Esophagus muscularis mucosa (tissue), 4 donors: ENCODE measurements around the gene EPHB1.

Source experiments
- EP300 ChIP-seq: sonication (generic); formaldehyde crosslinking; IDR thresholded peaks from one replicate; pipeline ENCODE4 v1.6.1; 2017; ENCODE audit warnings: antibody characterized with exemption
- POLR2A ChIP-seq: fragments of 450-650 bp; IDR thresholded peaks from one replicate; pipeline ENCODE4 v1.6.1; 2017; ENCODE audit warnings: antibody characterized with exemption, moderate library complexity, mild to moderate bottlenecking, low read depth
- POLR2AphosphoS5 ChIP-seq, 2 donors: sonication (generic); formaldehyde crosslinking; IDR thresholded peaks; one replicate each; pipeline ENCODE4 v1.6.1; 2017; ENCODE audit warnings: antibody characterized with exemption in 2 of 2
- TF ChIP-seq, protein P1 (sequence below), 3 experiments: fragments of 200-600 bp in 2 of 3; fragments of 450-650 bp in 1 of 3; sonication (generic) in 2 of 3; IDR thresholded peaks; one replicate each; pipeline ENCODE4 v1.5.1; 2017 to 2019; ENCODE audit warnings: antibody characterized with exemption in 3 of 3, mild to moderate bottlenecking in 2 of 3, moderate library complexity in 1 of 3

DNA sequence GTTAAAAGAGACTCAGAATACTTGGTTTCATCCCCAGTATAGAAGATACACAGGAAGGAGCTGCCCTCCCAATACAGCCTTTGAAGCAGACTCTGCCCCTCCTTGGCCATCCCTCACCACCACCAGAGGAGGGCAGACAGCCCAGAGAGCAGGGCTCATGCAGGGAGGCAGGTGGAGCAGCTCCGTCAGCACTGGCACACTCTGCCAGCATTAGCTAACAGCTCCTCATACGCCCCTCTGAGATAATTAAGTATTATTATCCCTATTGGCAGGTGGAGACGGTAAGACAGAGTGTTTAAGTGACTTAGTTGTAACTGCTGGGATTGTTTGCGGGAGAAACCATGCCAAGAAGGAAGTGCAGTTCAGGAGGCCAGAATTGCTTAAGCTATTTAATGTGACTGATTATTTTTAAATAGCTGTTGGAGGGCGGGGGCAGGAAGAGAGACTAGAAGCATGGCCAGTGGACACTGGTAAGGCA, 434.0 kb downstream of the EPHB1 start:
- no peak for TF ChIP-seq POLR2AphosphoS5 (IDR thresholded peaks at IDR 0.05)
- TF ChIP-seq, protein P1, sequence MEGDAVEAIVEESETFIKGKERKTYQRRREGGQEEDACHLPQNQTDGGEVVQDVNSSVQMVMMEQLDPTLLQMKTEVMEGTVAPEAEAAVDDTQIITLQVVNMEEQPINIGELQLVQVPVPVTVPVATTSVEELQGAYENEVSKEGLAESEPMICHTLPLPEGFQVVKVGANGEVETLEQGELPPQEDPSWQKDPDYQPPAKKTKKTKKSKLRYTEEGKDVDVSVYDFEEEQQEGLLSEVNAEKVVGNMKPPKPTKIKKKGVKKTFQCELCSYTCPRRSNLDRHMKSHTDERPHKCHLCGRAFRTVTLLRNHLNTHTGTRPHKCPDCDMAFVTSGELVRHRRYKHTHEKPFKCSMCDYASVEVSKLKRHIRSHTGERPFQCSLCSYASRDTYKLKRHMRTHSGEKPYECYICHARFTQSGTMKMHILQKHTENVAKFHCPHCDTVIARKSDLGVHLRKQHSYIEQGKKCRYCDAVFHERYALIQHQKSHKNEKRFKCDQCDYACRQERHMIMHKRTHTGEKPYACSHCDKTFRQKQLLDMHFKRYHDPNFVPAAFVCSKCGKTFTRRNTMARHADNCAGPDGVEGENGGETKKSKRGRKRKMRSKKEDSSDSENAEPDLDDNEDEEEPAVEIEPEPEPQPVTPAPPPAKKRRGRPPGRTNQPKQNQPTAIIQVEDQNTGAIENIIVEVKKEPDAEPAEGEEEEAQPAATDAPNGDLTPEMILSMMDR (IDR thresholded peaks at IDR 0.05): no peak
- TF ChIP-seq POLR2A: no peak
- TF ChIP-seq EP300: no peak
